Hepatocyte (in vitro differentiated cells): Measurements from ENCODE around the gene PCDH10. TPM values are rescaled to one million over a fixed set of nuclear protein-coding genes. Genes with fewer than 3 reads are reported as not detected.
A peak's percentile ranks its signal among the peaks of the same experiment; 100 is the strongest.

Experiments
- DNase-seq: peaks from one replicate; pipeline ENCODE4 v3.0.0-alpha.2; 2016; ENCODE audit warnings: low spot score
- H2AFZ ChIP-seq: fragments of 200-600 bp; sonication (generic); 2 replicates; pipeline ENCODE4 v1.6.0; 2016; ENCODE audit warnings: antibody characterized with exemption, mild to moderate bottlenecking
- H3K27ac ChIP-seq: fragments of 200-600 bp; sonication (generic); 2 replicates; pipeline ENCODE4 v1.5.1; 2016; ENCODE audit warnings: mild to moderate bottlenecking
- H3K27me3 ChIP-seq: fragments of 200-600 bp; sonication (generic); 2 replicates; pipeline ENCODE4 v1.6.1; 2016
- H3K36me3 ChIP-seq: fragments of 200-600 bp; sonication (generic); replicated peaks from 2 replicates; pipeline ENCODE4 v1.5.1; 2016; ENCODE audit warnings: low read depth; ENCODE audit not compliant: insufficient read depth
- H3K4me1 ChIP-seq: fragments of 200-600 bp; sonication (generic); 2 replicates; pipeline ENCODE4 v1.5.1; 2016; ENCODE audit warnings: mild to moderate bottlenecking, moderate library complexity; ENCODE audit not compliant: insufficient read depth
- H3K4me2 ChIP-seq: fragments of 200-600 bp; sonication (generic); 2 replicates; pipeline ENCODE4 v1.6.0; 2016
- H3K4me3 ChIP-seq: fragments of 200-600 bp; sonication (generic); 2 replicates; pipeline ENCODE4 v1.5.1; 2016; ENCODE audit warnings: mild to moderate bottlenecking
- H3K79me2 ChIP-seq: fragments of 200-600 bp; sonication (generic); 2 replicates; pipeline ENCODE4 v1.6.0; 2017; ENCODE audit warnings: mild to moderate bottlenecking
- H3K9me2 ChIP-seq: fragments of 200-600 bp; sonication (generic); replicated peaks from 2 replicates; pipeline ENCODE4 v1.6.0; 2017; ENCODE audit warnings: mild to moderate bottlenecking; ENCODE audit not compliant: insufficient read depth
- H3K9me3 ChIP-seq: fragments of 200-600 bp; sonication (generic); 2 replicates; pipeline ENCODE4 v1.5.1; 2016; ENCODE audit warnings: low read depth, mild to moderate bottlenecking
- H4K20me1 ChIP-seq: fragments of 200-600 bp; sonication (generic); 2 replicates; pipeline ENCODE4 v1.6.0; 2016; ENCODE audit warnings: mild to moderate bottlenecking; ENCODE audit not compliant: insufficient read depth, poor library complexity, severe bottlenecking
- CTCF ChIP-seq: fragments of 200-600 bp; sonication (generic); IDR thresholded peaks from 2 replicates; pipeline ENCODE4 v1.5.1; 2016; ENCODE audit warnings: antibody characterized with exemption, mild to moderate bottlenecking; ENCODE audit not compliant: poor library complexity
- EZH2 ChIP-seq: fragments of 200-600 bp; sonication (generic); IDR thresholded peaks from 2 replicates; pipeline ENCODE4 v1.6.1; 2016; ENCODE audit warnings: antibody characterized with exemption, mild to moderate bottlenecking, borderline replicate concordance
- EZH2phosphoT487 ChIP-seq: fragments of 200-600 bp; sonication (generic); IDR thresholded peaks from one replicate; pipeline ENCODE4 v1.6.1; 2018; ENCODE audit warnings: antibody characterized with exemption, mild to moderate bottlenecking, low read depth, moderate library complexity; ENCODE audit not compliant: unreplicated experiment, severe bottlenecking
- WGBS: methylation state at CpG from one replicate; pipeline ENCODE4 v1.1.6; 2016; ENCODE audit warnings: low lambda C conversion rate; ENCODE audit errors: missing lambda C conversion rate; 5-methylcytosine and 5-hydroxymethylcytosine counted together
- polyA plus RNA-seq: library from polyadenylated mRNA; unstranded; fragments of >200 nt; fragmentation: Nextera tagmentation; extraction: Ambion mirVana; gene quantifications from 2 replicates; pipeline ENCODE4 v1.2.1, GENCODE V29; 2016
- total RNA-seq: library from RNA; depleted of rRNA; stranded (reverse); fragments of >200 nt; gene quantifications from 2 replicates; pipeline ENCODE4 v1.2.3, GENCODE V29; 2014

The PCDH10 gene
- total and polyA plus RNA-seq, 2 experiments from 2014 or later: 16.7 to 24.1 TPM

- H2AFZ ChIP-seq: peak overlapping the region; percentile 41
- H3K4me3 ChIP-seq: peak overlapping the region; percentile 64
- WGBS: 7% methylated on average over 10 of the region's 10 CpGs
- H3K4me2 ChIP-seq: peak overlapping the region; percentile 87
- H3K27ac ChIP-seq: no peak overlapping the region
- H3K27me3 ChIP-seq: peaks cover 46% of the 10 kb centered on the region
- no peaks in the 10 kb centered on the region for H4K20me1 ChIP-seq
- no peaks in the 10 kb centered on the region for H3K4me1 ChIP-seq
- H3K36me3 ChIP-seq: no peaks in the 10 kb centered on the region
- H3K9me3 ChIP-seq: no peaks in the 10 kb centered on the region
- TF ChIP-seq EZH2: no peak
- no peak for TF ChIP-seq CTCF
- H3K79me2 ChIP-seq: peaks cover 15% of the 10 kb centered on the region
- DNase-seq: no peak
- no peaks in the 10 kb centered on the region for H3K9me2 ChIP-seq
Observed at GRCh38 chr4:133145758-133146573, 3.1 kb upstream of the PCDH10 start.

GRCh38 chr4:133146574-133147241 lies 2.4 kb upstream of the PCDH10 start:
- Histone ChIP-seq H4K20me1 (no peaks in the 10 kb centered on the region), H3K4me2 (peak overlapping the region; percentile 87), H3K4me1 (no peaks in the 10 kb centered on the region), H2AFZ (peak overlapping the region; percentile 95), H3K9me2 (no peaks in the 10 kb centered on the region), H3K9me3 (no peaks in the 10 kb centered on the region), H3K27me3 (peaks cover 53% of the 10 kb centered on the region), H3K27ac (no peak overlapping the region), H3K36me3 (no peaks in the 10 kb centered on the region), H3K4me3 (peak overlapping the region; percentile 64), H3K79me2 (peaks cover 20% of the 10 kb centered on the region)
- DNase-seq: peak; percentile 69
- no peak for TF ChIP-seq EZH2
- TF ChIP-seq EZH2phosphoT487: no peak
- peak; percentile 98 for TF ChIP-seq CTCF
- 1% methylated on average over 29 of the region's 29 CpGs for WGBS

GRCh38 chr4:133147286-133147821 lies 1.7 kb upstream of the PCDH10 start:
- H3K4me2 ChIP-seq: peak overlapping the region; percentile 87
- H3K27me3 ChIP-seq: peaks cover 59% of the 10 kb centered on the region
- TF ChIP-seq EZH2phosphoT487 (no peak), CTCF (no peak), EZH2 (no peak)
- no peaks in the 10 kb centered on the region for H4K20me1 ChIP-seq
- H3K9me3 ChIP-seq: no peaks in the 10 kb centered on the region
- peak overlapping the region; percentile 64 for H3K4me3 ChIP-seq
- no peak overlapping the region for H3K27ac ChIP-seq
- WGBS: 1% methylated on average over 21 of the region's 23 CpGs
- no peaks in the 10 kb centered on the region for H3K36me3 ChIP-seq
- peak overlapping the region; percentile 95 for H2AFZ ChIP-seq
- no peaks in the 10 kb centered on the region for H3K9me2 ChIP-seq
- no peaks in the 10 kb centered on the region for H3K4me1 ChIP-seq
- peak; percentile 10 for DNase-seq
- peaks cover 20% of the 10 kb centered on the region for H3K79me2 ChIP-seq
